Activated CD8-positive, alpha-beta T cell treated with anti-CD3 and anti-CD28 coated beads for 36 hours (primary cell): ENCODE data around the gene MAP2K4. TPM values are rescaled to one million over a fixed set of nuclear protein-coding genes. Genes with fewer than 3 reads are reported as not detected.

Source experiments
- ATAC-seq: fragments of 200-7000 bp; cut with Tn5 transposase; one replicate; pipeline ENCODE4 v1.10.0; 2021; ENCODE audit warnings: mild to moderate bottlenecking, moderate library complexity
- CTCF ChIA-PET: fragments of 350-600 bp; sonication (Branson Sonifier 250); formaldehyde crosslinking; loops from one replicate; lab custom pipeline; 2021; ENCODE audit warnings: antibody characterized with exemption; lab: Charles Lee
- POLR2A ChIA-PET: fragments of 350-600 bp; sonication (Branson Sonifier 250); formaldehyde crosslinking; loops from one replicate; lab custom pipeline; 2021; ENCODE audit warnings: antibody characterized with exemption; lab: Charles Lee
- DNase-seq: peaks from one replicate; pipeline ENCODE4 v3.0.0-alpha.2; 2020
- H3K27ac Mint-ChIP-seq: one replicate; pipeline ENCODE4 v1.8.0; 2021; ENCODE audit warnings: mild to moderate bottlenecking, mixed read lengths
- H3K27me3 Mint-ChIP-seq: one replicate; pipeline ENCODE4 v1.8.0; 2021; ENCODE audit warnings: mixed read lengths
- H3K36me3 Mint-ChIP-seq: one replicate; pipeline ENCODE4 v1.8.0; 2021; ENCODE audit warnings: low read depth, mixed read lengths
- H3K4me1 Mint-ChIP-seq: one replicate; pipeline ENCODE4 v1.8.0; 2021; ENCODE audit warnings: low read depth, mixed read lengths
- H3K4me3 Mint-ChIP-seq: one replicate; pipeline ENCODE4 v1.8.0; 2021; ENCODE audit warnings: mild to moderate bottlenecking, moderate library complexity, mixed read lengths
- H3K9me3 Mint-ChIP-seq: one replicate; pipeline ENCODE4 v1.8.0; 2021; ENCODE audit warnings: mixed read lengths
- intact Hi-C: fragments of 100-400 bp; cut with micrococcal nuclease; formaldehyde crosslinking; loops from one replicate; pipeline ENCODE4 v1.10.0; 2022
- total RNA-seq, 2 experiments: library from RNA; stranded (reverse); gene quantifications; one replicate each; pipeline ENCODE4 v1.2.3, GENCODE V29; 2021
- TF ChIP-seq, protein P1 (sequence below): fragments of 200-600 bp; IDR thresholded peaks from one replicate; pipeline ENCODE4 v1.8.0; 2022; ENCODE audit warnings: antibody characterized with exemption, mild to moderate bottlenecking

The MAP2K4 gene
- total RNA-seq, 2 experiments from 2014 or later = 45.6 to 49.0 TPM

DNA sequence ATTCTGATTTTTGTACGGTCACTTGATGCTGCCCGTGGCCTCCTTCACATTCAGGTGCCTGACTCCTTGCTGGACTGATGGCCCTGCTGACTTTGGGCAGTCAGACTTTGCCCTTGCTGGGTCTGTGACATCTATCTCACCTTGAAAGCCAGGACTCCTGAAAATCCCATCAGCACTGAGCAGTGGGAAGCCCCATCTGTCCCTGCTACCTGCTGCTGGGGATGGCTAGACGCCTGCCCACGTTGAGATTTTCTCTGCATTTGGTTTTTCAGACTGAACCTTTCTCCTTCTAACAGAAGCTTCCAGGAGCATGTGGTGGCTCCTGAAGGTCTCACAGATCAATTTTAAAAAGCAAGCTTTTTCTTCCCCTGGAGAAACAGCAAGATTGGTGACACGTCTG lies 13.2 kb upstream of the MAP2K4 start:
- TF ChIP-seq, protein P1, sequence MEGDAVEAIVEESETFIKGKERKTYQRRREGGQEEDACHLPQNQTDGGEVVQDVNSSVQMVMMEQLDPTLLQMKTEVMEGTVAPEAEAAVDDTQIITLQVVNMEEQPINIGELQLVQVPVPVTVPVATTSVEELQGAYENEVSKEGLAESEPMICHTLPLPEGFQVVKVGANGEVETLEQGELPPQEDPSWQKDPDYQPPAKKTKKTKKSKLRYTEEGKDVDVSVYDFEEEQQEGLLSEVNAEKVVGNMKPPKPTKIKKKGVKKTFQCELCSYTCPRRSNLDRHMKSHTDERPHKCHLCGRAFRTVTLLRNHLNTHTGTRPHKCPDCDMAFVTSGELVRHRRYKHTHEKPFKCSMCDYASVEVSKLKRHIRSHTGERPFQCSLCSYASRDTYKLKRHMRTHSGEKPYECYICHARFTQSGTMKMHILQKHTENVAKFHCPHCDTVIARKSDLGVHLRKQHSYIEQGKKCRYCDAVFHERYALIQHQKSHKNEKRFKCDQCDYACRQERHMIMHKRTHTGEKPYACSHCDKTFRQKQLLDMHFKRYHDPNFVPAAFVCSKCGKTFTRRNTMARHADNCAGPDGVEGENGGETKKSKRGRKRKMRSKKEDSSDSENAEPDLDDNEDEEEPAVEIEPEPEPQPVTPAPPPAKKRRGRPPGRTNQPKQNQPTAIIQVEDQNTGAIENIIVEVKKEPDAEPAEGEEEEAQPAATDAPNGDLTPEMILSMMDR = no peak
- Mint-ChIP-seq H3K4me1 (no peaks in the 10 kb centered on the region), H3K27ac (no peak overlapping the region), H3K36me3 (no peaks in the 10 kb centered on the region), H3K4me3 (no peak overlapping the region), H3K27me3 (peaks cover 5% of the 10 kb centered on the region), H3K9me3 (no peaks in the 10 kb centered on the region)
- ChIA-PET CTCF (interaction anchor here (0.9 kb wide), 1 partner anchor 10 kb away, joined by 3 read pairs; the partner anchor contains the start of gene ZNF18), POLR2A (interaction anchor here (1.0 to 3.5 kb wide), 4 partner anchors 10 to 16 kb away, joined by 3 to 16 read pairs (median 4); partner anchors contain the start of genes MAP2K4 and ZNF18)
- ATAC-seq (no peak), DNase-seq (no peak)
- intact Hi-C loops = no loop called here

DNA sequence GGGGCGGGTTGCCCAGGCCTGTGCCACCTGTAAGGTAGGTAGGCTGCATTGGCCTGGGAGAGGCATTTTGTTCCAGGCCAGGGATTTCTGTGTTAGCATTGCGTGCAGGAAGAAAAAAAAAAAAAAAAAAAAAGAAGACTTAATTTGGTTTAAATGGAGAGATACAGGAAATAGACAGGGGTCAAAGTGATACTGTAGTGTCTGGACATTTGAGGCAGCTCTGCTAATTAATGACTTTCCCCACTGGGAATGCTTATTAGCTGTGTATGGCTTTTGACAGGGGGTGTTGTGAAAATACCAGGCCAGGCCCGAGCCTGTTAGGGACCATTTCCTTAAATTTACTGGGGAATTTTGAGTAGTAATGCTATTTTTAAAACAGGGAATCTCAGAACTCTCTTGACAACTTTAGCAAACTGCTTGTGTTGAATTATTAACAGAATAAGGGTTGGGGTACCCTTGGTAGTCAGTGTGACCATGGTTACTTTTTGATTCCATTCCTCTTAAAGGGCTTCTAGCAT lies 1.0 kb downstream of the MAP2K4 start:
- CTCF ChIA-PET = interaction anchor here (1.0 kb wide), 1 partner anchor 12 kb away, joined by 3 read pairs; no protein-coding TSS in a partner anchor
- no peak for ATAC-seq
- POLR2A ChIA-PET = interaction anchor here (1.0 to 2.3 kb wide), 4 partner anchors 9 to 25 kb away, joined by 3 to 11 read pairs (median 4); partner anchors contain the start of gene ZNF18
- H3K36me3 Mint-ChIP-seq = peaks cover 6% of the 10 kb centered on the region
- no peaks in the 10 kb centered on the region for H3K27me3 Mint-ChIP-seq
- TF ChIP-seq, protein P1 = no peak
- intact Hi-C loops = no loop called here
- H3K9me3 Mint-ChIP-seq = no peaks in the 10 kb centered on the region
- H3K4me3 Mint-ChIP-seq = peak overlapping the region; percentile 80
- H3K4me1 Mint-ChIP-seq = peaks cover 50% of the 10 kb centered on the region
- peak overlapping the region; percentile 77 for H3K27ac Mint-ChIP-seq
- DNase-seq = no peak

DNA sequence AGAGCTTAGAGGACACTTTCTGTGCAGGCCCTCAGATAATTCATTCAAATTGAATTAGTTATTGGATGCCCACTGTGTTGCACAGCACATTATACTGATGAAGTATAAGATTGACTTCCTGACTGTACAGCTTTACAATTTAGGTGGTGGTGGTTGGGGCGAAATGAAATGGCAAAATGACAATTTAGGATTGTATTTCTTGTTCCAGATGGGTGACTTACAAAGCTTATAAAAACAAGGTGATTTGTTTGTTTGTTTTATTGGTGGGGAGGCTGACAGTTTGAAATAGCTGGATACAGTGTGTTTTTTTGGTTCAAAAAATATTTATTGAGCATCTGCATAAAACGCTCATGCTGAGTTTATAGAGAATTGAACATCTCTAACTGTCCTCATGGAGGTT lies 1.6 kb downstream of the MAP2K4 start:
- CTCF ChIA-PET = interaction anchor here (0.7 to 3.5 kb wide), 3 partner anchors 12 to 19 kb away, joined by 3 to 12 read pairs (median 3); no protein-coding TSS in a partner anchor
- Mint-ChIP-seq H3K4me1 (peaks cover 56% of the 10 kb centered on the region), H3K27ac (no peak overlapping the region), H3K4me3 (peak overlapping the region; percentile 80), H3K9me3 (no peaks in the 10 kb centered on the region), H3K27me3 (no peaks in the 10 kb centered on the region), H3K36me3 (peaks cover 10% of the 10 kb centered on the region)
- no peak for DNase-seq
- intact Hi-C loops = no loop called here
- no peak for ATAC-seq
- POLR2A ChIA-PET = interaction anchor here (1.0 to 2.3 kb wide), 4 partner anchors 8 to 25 kb away, joined by 3 to 11 read pairs (median 4); partner anchors contain the start of gene ZNF18
- TF ChIP-seq, protein P1 = no peak

DNA sequence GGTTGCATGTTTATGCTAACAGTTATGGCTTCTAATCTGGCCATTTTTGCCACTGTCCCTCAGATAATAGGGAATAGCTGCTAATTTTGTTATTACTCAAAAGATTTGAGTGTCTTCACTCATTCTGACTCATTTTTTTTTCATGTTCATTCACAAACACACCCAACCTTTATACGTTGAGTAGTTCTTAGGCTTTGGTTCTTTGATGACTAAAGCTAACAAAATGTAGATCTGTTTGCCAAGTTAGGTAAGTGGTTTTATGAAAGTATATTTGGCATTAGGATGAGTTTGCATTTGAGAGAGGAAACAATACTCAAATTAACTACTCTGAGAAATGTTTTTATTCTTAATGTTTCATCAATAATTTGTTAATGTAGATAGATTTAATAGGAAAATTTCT lies 3.6 kb downstream of the MAP2K4 start:
- H3K36me3 Mint-ChIP-seq = peaks cover 15% of the 10 kb centered on the region
- TF ChIP-seq, protein P1 = no peak
- peaks cover 71% of the 10 kb centered on the region for H3K4me1 Mint-ChIP-seq
- DNase-seq (no peak), ATAC-seq (no peak)
- no peak overlapping the region for H3K4me3 Mint-ChIP-seq
- intact Hi-C loops = no loop called here
- ChIA-PET POLR2A (interaction anchor here (1.1 kb wide), 1 partner anchor 33 kb away, joined by 4 read pairs; no protein-coding TSS in a partner anchor), CTCF (interaction anchor here (1.3 to 3.5 kb wide), 3 partner anchors 12 to 27 kb away, joined by 3 to 12 read pairs (median 4); partner anchors contain the start of gene ZNF18)
- no peaks in the 10 kb centered on the region for H3K27me3 Mint-ChIP-seq
- no peak overlapping the region for H3K27ac Mint-ChIP-seq
- no peaks in the 10 kb centered on the region for H3K9me3 Mint-ChIP-seq

DNA sequence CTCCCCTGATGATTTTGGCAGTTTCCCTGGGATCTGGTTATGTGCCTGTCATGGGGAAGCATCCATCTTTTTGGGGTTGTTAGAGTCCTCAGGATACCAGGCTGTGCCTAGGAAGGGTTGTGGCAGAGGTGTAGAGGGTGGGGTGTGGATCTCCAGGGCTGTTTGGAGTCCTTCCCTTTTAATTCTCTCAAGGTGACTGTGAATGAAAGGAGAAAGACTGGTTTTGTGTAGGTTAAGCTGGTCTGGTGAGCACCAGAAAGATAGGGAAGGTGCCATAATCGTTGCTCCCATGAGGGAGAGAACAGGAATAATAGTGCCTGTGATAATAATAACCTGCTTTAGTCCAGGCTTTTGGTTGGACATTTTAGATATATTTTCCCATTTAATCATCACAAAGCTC lies 7.0 kb downstream of the MAP2K4 start:
- Mint-ChIP-seq H3K4me3 (no peak overlapping the region), H3K27me3 (no peaks in the 10 kb centered on the region), H3K36me3 (peaks cover 18% of the 10 kb centered on the region), H3K27ac (no peak overlapping the region), H3K9me3 (no peaks in the 10 kb centered on the region), H3K4me1 (peaks cover 77% of the 10 kb centered on the region)
- ATAC-seq (no peak), DNase-seq (no peak)
- intact Hi-C loops = no loop called here
- POLR2A ChIA-PET = no interaction called here
- CTCF ChIA-PET = interaction anchor here (1.6 to 2.1 kb wide), 3 partner anchors 12 to 30 kb away, joined by 4 read pairs; partner anchors contain the start of gene ZNF18
- TF ChIP-seq, protein P1 = no peak
